SK-N-SH treated with all-trans-retinoic acid at 6 μM for 48 hours (cell line): ENCODE measurements around the gene RASSF5.

Source experiments
- ATAC-seq: fragments of 200-7000 bp; cut with Tn5 transposase; 3 replicates; pipeline ENCODE4 v1.9.1; 2020; ENCODE audit warnings: mild to moderate bottlenecking, moderate library complexity
- ARNTL ChIP-seq: fragments of 450-650 bp; formaldehyde crosslinking; IDR thresholded peaks from 2 replicates; pipeline ENCODE4 v1.5.0; 2020; ENCODE audit warnings: low read depth, mild to moderate bottlenecking, moderate library complexity, borderline replicate concordance
- BACH2 ChIP-seq: fragments of 250-450 bp; sonication (Bioruptor Pico); IDR thresholded peaks from 2 replicates; pipeline ENCODE4 v1.9.0; 2021; ENCODE audit warnings: mild to moderate bottlenecking, borderline replicate concordance
- CSDC2 ChIP-seq: fragments of 250-450 bp; sonication (Bioruptor Pico); IDR thresholded peaks from 2 replicates; pipeline ENCODE4 v1.5.0; 2020; ENCODE audit warnings: mild to moderate bottlenecking, moderate library complexity
- ESRRG ChIP-seq: fragments of 250-450 bp; sonication (Bioruptor Pico); IDR thresholded peaks from 2 replicates; pipeline ENCODE4 v1.6.1; 2021; ENCODE audit warnings: mild to moderate bottlenecking
- OSR1 ChIP-seq: fragments of 250-450 bp; sonication (Bioruptor Pico); IDR thresholded peaks from 2 replicates; pipeline ENCODE4 v1.8.0; 2022; ENCODE audit warnings: moderate library complexity, mild to moderate bottlenecking, inconsistent platforms
- PPARA ChIP-seq: fragments of 250-450 bp; sonication (Bioruptor Pico); IDR thresholded peaks from 2 replicates; pipeline ENCODE4 v1.5.0; 2020; ENCODE audit warnings: mild to moderate bottlenecking, borderline replicate concordance
- SNAI2 ChIP-seq: fragments of 250-450 bp; sonication (Bioruptor Pico); IDR thresholded peaks from 2 replicates; pipeline ENCODE4 v1.5.0; 2020; ENCODE audit warnings: mild to moderate bottlenecking, moderate library complexity
- TCF4 ChIP-seq: fragments of 250-450 bp; sonication (Bioruptor Pico); IDR thresholded peaks from 2 replicates; pipeline ENCODE4 v1.8.0; 2021; ENCODE audit warnings: mild to moderate bottlenecking, moderate library complexity, borderline replicate concordance
- TOX ChIP-seq: fragments of 250-450 bp; sonication (Bioruptor Pico); IDR thresholded peaks from 2 replicates; pipeline ENCODE4 v1.8.0; 2021; ENCODE audit warnings: mild to moderate bottlenecking, moderate library complexity, borderline replicate concordance
- ZC3H10 ChIP-seq: fragments of 250-450 bp; sonication (Bioruptor Pico); IDR thresholded peaks from 2 replicates; pipeline ENCODE4 v1.5.1; 2021; ENCODE audit warnings: mild to moderate bottlenecking, moderate library complexity
- ZFP30 ChIP-seq: fragments of 450-650 bp; formaldehyde crosslinking; IDR thresholded peaks from 2 replicates; pipeline ENCODE4 v1.5.0; 2022; ENCODE audit warnings: mild to moderate bottlenecking, moderate library complexity
- ZNF70 ChIP-seq: fragments of 450-650 bp; formaldehyde crosslinking; IDR thresholded peaks from 2 replicates; pipeline ENCODE4 v1.5.0; 2020; ENCODE audit warnings: mild to moderate bottlenecking, moderate library complexity
- ZNF8 ChIP-seq: fragments of 450-650 bp; formaldehyde crosslinking; IDR thresholded peaks from 2 replicates; pipeline ENCODE4 v1.5.0; 2020; ENCODE audit warnings: mild to moderate bottlenecking, moderate library complexity
- TF ChIP-seq, protein P1 (sequence below): fragments of 250-450 bp; sonication (Bioruptor Pico); IDR thresholded peaks from 2 replicates; pipeline ENCODE4 v1.5.1; 2020; ENCODE audit warnings: low read depth, mild to moderate bottlenecking, moderate library complexity
- TF ChIP-seq, protein P2 (sequence below): fragments of 250-450 bp; sonication (Bioruptor Pico); IDR thresholded peaks from 2 replicates; pipeline ENCODE4 v1.5.1; 2021; ENCODE audit warnings: mild to moderate bottlenecking, moderate library complexity
- TF ChIP-seq, protein P3 (sequence below): fragments of 250-450 bp; sonication (Bioruptor Pico); IDR thresholded peaks from 2 replicates; pipeline ENCODE4 v1.5.0; 2020; ENCODE audit warnings: mild to moderate bottlenecking, moderate library complexity
- TF ChIP-seq, protein P4 (sequence below): fragments of 250-450 bp; sonication (Bioruptor Pico); IDR thresholded peaks from 2 replicates; pipeline ENCODE4 v1.8.0; 2021; ENCODE audit warnings: low read depth, mild to moderate bottlenecking, moderate library complexity, borderline replicate concordance

Gene RASSF5

DNA sequence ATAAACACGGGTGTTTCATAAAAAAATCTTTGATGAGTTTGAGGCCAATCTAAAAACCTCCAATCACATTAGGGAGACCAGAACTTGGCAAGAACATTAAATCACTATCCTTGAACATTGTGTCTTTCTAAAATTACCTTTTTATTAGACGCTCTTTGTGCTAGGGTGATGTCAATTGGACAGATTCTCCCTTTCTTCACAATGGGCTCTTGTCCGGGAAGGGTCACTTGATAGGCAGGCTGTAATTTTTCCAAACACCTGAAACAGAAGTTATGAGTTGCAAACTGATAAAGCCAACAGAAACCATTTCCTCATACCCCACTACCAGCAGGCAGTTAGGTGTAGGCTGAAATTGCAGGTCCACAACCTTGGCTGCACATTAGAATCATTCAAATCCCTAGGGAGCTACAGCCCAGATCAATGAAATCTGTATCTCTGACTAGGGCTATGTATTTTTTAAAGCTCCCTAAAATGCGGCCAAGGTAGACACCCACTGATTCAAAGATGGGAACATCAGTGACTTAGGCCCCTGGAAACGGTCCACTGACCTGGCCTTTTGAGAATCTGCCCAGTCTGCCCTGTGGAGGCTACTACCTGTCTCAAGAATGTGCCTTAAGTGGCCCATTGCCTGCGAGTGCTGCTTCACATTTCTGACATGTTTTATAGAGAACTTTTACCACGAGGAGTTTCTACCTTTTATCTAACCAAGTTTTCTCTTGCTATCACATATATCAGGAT, 88.4 kb downstream of the RASSF5 start:
- TF ChIP-seq CSDC2 (CRISPR knock-in tag) (no peak), ARNTL (CRISPR knock-in tag) (no peak), SNAI2 (CRISPR knock-in tag) (no peak), ZFP30 (CRISPR knock-in tag) (no peak), BACH2 (no peak), PPARA (no peak)
- TF ChIP-seq, protein P1, sequence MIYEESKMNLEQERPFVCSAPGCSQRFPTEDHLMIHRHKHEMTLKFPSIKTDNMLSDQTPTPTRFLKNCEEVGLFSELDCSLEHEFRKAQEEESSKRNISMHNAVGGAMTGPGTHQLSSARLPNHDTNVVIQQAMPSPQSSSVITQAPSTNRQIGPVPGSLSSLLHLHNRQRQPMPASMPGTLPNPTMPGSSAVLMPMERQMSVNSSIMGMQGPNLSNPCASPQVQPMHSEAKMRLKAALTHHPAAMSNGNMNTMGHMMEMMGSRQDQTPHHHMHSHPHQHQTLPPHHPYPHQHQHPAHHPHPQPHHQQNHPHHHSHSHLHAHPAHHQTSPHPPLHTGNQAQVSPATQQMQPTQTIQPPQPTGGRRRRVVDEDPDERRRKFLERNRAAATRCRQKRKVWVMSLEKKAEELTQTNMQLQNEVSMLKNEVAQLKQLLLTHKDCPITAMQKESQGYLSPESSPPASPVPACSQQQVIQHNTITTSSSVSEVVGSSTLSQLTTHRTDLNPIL (CRISPR knock-in tag): no peak
- ATAC-seq: no peak

DNA sequence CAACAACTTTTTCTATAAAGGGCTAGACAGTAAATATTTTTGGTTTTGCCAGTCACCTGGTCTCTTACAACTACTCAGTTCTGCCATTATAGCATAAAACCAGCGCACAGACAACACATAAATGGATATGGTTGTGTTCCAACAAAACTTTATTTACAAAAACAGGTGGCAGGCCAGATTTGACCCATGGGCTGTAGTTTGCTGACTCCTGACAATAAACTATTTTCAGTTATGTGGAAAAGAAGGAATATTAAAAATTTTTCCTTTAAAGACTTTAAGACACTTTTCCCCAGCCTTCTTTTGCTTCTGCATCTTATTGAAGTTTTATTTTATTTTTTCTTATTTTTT, 89.0 kb downstream of the RASSF5 start:
- TF ChIP-seq, protein P1 (CRISPR knock-in tag): no peak
- TF ChIP-seq ZNF70 (no peak), ESRRG (CRISPR knock-in tag) (no peak), CSDC2 (CRISPR knock-in tag) (no peak), PPARA (no peak), ZC3H10 (CRISPR knock-in tag) (no peak), ZFP30 (CRISPR knock-in tag) (no peak), OSR1 (no peak), BACH2 (no peak), SNAI2 (CRISPR knock-in tag) (no peak), TOX (CRISPR knock-in tag) (no peak), ZNF8 (CRISPR knock-in tag) (no peak), TCF4 (CRISPR knock-in tag) (no peak)
- TF ChIP-seq, protein P2, sequence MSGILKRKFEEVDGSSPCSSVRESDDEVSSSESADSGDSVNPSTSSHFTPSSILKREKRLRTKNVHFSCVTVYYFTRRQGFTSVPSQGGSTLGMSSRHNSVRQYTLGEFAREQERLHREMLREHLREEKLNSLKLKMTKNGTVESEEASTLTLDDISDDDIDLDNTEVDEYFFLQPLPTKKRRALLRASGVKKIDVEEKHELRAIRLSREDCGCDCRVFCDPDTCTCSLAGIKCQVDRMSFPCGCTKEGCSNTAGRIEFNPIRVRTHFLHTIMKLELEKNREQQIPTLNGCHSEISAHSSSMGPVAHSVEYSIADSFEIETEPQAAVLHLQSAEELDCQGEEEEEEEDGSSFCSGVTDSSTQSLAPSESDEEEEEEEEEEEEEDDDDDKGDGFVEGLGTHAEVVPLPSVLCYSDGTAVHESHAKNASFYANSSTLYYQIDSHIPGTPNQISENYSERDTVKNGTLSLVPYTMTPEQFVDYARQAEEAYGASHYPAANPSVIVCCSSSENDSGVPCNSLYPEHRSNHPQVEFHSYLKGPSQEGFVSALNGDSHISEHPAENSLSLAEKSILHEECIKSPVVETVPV (CRISPR knock-in tag): no peak
- TF ChIP-seq, protein P3, sequence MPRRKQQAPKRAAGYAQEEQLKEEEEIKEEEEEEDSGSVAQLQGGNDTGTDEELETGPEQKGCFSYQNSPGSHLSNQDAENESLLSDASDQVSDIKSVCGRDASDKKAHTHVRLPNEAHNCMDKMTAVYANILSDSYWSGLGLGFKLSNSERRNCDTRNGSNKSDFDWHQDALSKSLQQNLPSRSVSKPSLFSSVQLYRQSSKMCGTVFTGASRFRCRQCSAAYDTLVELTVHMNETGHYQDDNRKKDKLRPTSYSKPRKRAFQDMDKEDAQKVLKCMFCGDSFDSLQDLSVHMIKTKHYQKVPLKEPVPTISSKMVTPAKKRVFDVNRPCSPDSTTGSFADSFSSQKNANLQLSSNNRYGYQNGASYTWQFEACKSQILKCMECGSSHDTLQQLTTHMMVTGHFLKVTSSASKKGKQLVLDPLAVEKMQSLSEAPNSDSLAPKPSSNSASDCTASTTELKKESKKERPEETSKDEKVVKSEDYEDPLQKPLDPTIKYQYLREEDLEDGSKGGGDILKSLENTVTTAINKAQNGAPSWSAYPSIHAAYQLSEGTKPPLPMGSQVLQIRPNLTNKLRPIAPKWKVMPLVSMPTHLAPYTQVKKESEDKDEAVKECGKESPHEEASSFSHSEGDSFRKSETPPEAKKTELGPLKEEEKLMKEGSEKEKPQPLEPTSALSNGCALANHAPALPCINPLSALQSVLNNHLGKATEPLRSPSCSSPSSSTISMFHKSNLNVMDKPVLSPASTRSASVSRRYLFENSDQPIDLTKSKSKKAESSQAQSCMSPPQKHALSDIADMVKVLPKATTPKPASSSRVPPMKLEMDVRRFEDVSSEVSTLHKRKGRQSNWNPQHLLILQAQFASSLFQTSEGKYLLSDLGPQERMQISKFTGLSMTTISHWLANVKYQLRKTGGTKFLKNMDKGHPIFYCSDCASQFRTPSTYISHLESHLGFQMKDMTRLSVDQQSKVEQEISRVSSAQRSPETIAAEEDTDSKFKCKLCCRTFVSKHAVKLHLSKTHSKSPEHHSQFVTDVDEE (CRISPR knock-in tag): no peak
- no peak for ATAC-seq

DNA sequence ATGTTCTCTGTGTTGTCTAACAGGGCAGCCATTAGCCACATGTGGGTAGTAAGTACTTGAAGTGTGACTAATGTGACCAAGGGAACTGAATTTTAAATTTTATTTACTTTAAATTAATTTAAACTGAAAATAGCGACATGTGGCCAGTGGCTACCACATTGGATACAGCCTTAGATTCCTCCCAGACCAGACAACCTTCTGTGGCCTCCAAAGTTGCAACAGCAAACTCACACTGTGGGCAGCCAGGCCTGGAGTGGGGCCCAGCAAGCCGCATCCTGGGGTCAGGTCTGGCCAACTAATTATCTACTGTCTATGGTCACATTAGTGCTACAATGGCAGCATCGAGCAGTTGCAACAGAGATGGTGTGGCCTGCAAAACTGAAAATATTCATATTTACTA, 93.2 kb downstream of the RASSF5 start:
- ATAC-seq: no peak
- no peak for TF ChIP-seq ARNTL (CRISPR knock-in tag)
- TF ChIP-seq TCF4 (CRISPR knock-in tag): no peak
- TF ChIP-seq, protein P1 (CRISPR knock-in tag): no peak
- TF ChIP-seq, protein P4, sequence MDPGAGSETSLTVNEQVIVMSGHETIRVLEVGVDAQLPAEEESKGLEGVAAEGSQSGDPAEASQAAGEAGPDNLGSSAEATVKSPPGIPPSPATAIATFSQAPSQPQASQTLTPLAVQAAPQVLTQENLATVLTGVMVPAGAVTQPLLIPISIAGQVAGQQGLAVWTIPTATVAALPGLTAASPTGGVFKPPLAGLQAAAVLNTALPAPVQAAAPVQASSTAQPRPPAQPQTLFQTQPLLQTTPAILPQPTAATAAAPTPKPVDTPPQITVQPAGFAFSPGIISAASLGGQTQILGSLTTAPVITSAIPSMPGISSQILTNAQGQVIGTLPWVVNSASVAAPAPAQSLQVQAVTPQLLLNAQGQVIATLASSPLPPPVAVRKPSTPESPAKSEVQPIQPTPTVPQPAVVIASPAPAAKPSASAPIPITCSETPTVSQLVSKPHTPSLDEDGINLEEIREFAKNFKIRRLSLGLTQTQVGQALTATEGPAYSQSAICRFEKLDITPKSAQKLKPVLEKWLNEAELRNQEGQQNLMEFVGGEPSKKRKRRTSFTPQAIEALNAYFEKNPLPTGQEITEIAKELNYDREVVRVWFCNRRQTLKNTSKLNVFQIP: no peak
- TF ChIP-seq, protein P2 (CRISPR knock-in tag): no peak
- TF ChIP-seq OSR1: no peak
